Right atrium auricular region (tissue), 2 donors: ENCODE data around the gene CD200. TPM values are rescaled to one million over a fixed set of nuclear protein-coding genes. Genes with fewer than 3 reads are reported as not detected.

Source experiments
- DNase-seq: peaks from one replicate; pipeline ENCODE4 v3.0.0-alpha.2; 2019; ENCODE audit warnings: low spot score
- H3K27ac ChIP-seq, 2 donors: fragments of 200-600 bp; sonication (generic); 1 replicate in 1 of 2; 2 replicates in 1 of 2; pipeline ENCODE4 v1.5.1; 2016 to 2019
- H3K27me3 ChIP-seq, 2 donors: fragments of 200-600 bp; sonication (generic); one replicate each; pipeline versions ENCODE4 v1.5.1 to v1.6.0; 2017 to 2019
- H3K36me3 ChIP-seq: fragments of 200-600 bp; sonication (generic); one replicate; pipeline ENCODE4 v1.5.1; 2016
- H3K4me1 ChIP-seq, 2 donors: fragments of 200-600 bp; sonication (generic); one replicate each; pipeline versions ENCODE4 v1.5.1 to v1.6.0; 2017 to 2019
- H3K4me3 ChIP-seq, 2 donors: fragments of 200-600 bp; sonication (generic); 1 replicate in 1 of 2; 2 replicates in 1 of 2; pipeline ENCODE4 v1.5.1; 2017 to 2019; ENCODE audit warnings: mild to moderate bottlenecking in 1 of 2, moderate library complexity in 1 of 2
- H3K9me3 ChIP-seq, 2 donors: fragments of 200-600 bp; sonication (generic); one replicate each; pipeline ENCODE4 v1.5.1; 2019
- total RNA-seq, 2 donors: library from RNA; depleted of rRNA; stranded (reverse); fragments of >200 nt; gene quantifications; one replicate each; pipeline ENCODE4 v1.1.0, GENCODE V29; 2016
- TF ChIP-seq, protein P1 (sequence below), 2 donors: fragments of 200-600 bp; sonication (generic); IDR thresholded peaks; one replicate each; pipeline ENCODE4 v1.5.1; 2019; ENCODE audit warnings: antibody characterized with exemption in 2 of 2

CD200 gene
- total RNA-seq, 2 donors from 2014 or later: 5.7 to 12.1 TPM

DNA sequence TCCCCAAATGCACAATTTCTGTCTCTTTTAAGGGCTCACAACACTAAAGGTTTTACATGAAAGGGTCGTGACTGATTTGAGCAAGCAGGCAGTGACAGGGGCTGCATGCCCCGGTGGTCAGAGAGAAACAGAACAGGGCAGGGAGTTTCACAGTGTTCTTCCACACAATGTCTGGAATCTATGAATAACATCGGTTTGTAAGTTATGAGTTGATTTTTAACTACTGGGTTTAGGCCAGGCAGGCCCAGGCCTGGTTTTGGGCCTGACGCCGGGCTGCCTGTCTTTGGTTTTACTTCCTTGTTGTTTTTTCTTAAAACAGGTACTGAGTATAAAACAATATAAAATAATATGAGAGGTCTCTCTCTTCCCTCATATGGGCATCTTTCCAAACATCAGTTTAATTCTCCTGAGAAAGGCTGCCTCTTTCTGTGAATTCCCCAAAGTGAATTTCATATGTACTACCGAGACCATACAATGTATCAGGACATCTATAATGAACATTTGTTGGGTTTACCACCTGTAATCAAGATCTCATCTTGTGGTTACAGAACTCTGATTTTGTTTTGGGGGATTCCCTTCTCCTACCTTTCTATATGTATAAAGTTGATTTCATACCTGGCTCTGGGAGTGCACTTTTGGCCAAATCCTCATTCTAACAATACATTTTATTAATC, 74.4 kb downstream of the CD200 start:
- no peaks in the 10 kb centered on the region for H3K9me3 ChIP-seq
- TF ChIP-seq, protein P1, sequence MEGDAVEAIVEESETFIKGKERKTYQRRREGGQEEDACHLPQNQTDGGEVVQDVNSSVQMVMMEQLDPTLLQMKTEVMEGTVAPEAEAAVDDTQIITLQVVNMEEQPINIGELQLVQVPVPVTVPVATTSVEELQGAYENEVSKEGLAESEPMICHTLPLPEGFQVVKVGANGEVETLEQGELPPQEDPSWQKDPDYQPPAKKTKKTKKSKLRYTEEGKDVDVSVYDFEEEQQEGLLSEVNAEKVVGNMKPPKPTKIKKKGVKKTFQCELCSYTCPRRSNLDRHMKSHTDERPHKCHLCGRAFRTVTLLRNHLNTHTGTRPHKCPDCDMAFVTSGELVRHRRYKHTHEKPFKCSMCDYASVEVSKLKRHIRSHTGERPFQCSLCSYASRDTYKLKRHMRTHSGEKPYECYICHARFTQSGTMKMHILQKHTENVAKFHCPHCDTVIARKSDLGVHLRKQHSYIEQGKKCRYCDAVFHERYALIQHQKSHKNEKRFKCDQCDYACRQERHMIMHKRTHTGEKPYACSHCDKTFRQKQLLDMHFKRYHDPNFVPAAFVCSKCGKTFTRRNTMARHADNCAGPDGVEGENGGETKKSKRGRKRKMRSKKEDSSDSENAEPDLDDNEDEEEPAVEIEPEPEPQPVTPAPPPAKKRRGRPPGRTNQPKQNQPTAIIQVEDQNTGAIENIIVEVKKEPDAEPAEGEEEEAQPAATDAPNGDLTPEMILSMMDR (IDR thresholded peaks at IDR 0.05): no peak
- no peak overlapping the region for H3K4me3 ChIP-seq
- DNase-seq: no peak
- no peaks in the 10 kb centered on the region for H3K4me1 ChIP-seq
- no peaks in the 10 kb centered on the region for H3K36me3 ChIP-seq
- no peaks in the 10 kb centered on the region for H3K27me3 ChIP-seq
- no peak overlapping the region for H3K27ac ChIP-seq

DNA sequence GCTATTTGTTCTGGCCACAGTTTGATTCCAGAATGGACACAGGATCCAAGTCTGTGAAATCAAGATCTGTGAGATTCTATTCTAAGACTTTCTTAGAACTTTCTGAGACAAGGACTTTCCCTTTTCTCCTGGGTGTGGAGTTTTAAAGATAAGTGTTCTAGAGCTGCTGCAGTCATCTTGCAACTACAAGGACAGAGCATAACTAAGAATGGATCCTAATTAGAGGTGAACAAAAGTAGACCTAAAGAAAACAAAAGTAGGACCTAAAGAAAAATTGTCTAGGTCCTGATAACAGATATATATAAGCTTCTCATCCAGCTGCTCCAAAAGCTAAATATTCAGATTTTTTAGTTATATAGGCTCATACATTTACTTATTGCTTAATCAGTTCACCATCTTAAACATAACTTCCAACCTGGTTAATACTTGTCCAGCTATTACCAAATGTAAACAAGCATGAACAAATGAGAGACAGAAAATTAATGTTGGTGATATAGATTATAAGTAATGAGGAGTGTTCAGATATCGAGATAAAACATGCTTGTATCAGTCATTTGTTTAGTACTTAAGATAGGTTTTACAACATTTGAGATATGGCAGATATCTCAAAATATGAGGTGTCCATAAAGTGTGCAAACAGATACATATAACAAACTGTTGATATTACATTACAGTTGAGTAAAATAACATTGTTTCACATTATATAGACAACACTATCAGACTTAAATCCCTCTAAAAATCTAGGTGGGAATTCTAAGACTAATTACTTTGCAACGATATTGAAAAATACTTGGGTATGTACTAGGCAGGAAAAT, 75.1 kb downstream of the CD200 start:
- Histone ChIP-seq H3K9me3 (no peaks in the 10 kb centered on the region), H3K27ac (no peak overlapping the region), H3K4me1 (no peaks in the 10 kb centered on the region), H3K27me3 (no peaks in the 10 kb centered on the region), H3K4me3 (no peak overlapping the region), H3K36me3 (no peaks in the 10 kb centered on the region)
- no peak for DNase-seq
- TF ChIP-seq, protein P1 (IDR thresholded peaks at IDR 0.05): no peak

DNA sequence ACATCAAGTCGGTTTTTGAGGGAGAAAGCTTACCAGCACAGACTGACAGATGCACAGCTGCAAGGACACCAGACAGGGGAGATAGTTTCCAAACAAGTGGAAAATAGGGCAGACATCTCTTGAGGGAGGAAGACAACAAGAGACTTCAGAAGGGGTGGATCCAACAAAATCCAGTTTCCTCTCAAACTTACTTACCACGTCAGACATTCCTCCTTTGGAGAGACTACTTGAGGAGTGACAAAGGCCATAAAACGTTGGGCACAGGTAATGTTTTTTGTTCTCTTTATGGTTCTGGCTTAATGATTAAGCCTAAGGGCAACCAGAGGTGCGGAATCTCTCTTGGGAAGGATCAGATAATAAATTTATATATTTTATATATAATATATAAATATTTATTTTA, 76.1 kb downstream of the CD200 start:
- Histone ChIP-seq H3K27me3 (no peaks in the 10 kb centered on the region), H3K4me3 (no peak overlapping the region), H3K27ac (no peak overlapping the region), H3K4me1 (no peaks in the 10 kb centered on the region), H3K9me3 (no peaks in the 10 kb centered on the region), H3K36me3 (no peaks in the 10 kb centered on the region)
- TF ChIP-seq, protein P1 (IDR thresholded peaks at IDR 0.05): no peak
- DNase-seq: no peak

DNA sequence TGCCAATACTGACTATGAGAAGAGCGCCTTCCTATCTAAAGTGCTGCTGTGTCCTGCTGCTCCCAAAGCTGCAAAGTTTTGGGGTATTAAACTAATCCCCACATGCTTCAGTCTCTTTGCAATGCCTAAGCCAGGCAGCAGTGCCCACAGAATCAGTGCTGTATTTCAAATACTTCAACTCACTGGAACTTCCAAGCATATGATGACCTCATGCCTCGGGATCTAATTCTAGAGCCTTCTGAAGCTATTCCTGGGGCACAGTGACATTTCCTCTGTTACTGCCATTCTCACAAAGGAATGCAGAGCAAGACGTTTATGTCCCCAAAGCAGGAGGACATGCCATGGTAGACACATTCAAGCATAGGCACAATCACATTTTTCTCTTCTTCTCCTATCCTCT, 78.5 kb downstream of the CD200 start:
- Histone ChIP-seq H3K4me3 (no peak overlapping the region), H3K9me3 (no peaks in the 10 kb centered on the region), H3K36me3 (no peaks in the 10 kb centered on the region), H3K27me3 (no peaks in the 10 kb centered on the region), H3K4me1 (no peaks in the 10 kb centered on the region), H3K27ac (no peak overlapping the region)
- no peak for DNase-seq
- TF ChIP-seq, protein P1 (IDR thresholded peaks at IDR 0.05): no peak

Other genes with a start within 250 kb of the CD200 start
- 1 to 10 TPM; 1.5 to 1.8 TPM for gene C3orf52, start 246.8 kb upstream of the CD200 start, total RNA-seq
- gene GCSAM, start 199.9 kb upstream of the CD200 start, total RNA-seq: under 1 TPM in 1 of 2 donors, not detected in 1; 0.12 TPM
- gene SLC9C1, start 38.9 kb upstream of the CD200 start, total RNA-seq: 1 to 10 TPM in 1 of 2 donors, under 1 TPM in 1; 0.35 to 1.3 TPM
- not detected for gene BTLA, start 166.3 kb downstream of the CD200 start, total RNA-seq
- gene ATG3, start 228.8 kb downstream of the CD200 start, total RNA-seq: 10 to 100 TPM; 28.7 to 57.5 TPM
- 10 to 100 TPM; 16.4 to 16.5 TPM for gene SLC35A5, start 228.9 kb downstream of the CD200 start, total RNA-seq